ENCODE measurements around the gene RNF103.

DNA sequence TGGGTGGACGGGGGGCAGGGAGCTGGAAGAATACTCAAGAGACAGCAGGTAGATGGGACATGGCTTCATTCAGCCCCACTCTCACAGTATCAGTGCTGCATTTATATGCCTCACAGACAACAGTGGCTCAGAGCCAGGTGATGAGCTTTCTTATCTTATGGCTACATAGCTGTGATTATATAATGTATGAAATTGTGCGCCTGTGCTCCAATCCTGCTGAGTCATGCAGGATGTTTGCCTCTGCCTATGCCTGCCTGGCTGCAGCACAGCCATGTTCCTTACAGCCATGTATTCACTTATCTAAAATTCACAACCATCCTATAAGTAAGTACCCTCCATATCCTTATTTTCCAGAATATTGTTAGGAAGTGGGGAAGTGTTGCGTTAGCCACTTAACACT, 37.7 kb upstream of the RNF103 start:
- TF ChIP-seq, protein P1, sequence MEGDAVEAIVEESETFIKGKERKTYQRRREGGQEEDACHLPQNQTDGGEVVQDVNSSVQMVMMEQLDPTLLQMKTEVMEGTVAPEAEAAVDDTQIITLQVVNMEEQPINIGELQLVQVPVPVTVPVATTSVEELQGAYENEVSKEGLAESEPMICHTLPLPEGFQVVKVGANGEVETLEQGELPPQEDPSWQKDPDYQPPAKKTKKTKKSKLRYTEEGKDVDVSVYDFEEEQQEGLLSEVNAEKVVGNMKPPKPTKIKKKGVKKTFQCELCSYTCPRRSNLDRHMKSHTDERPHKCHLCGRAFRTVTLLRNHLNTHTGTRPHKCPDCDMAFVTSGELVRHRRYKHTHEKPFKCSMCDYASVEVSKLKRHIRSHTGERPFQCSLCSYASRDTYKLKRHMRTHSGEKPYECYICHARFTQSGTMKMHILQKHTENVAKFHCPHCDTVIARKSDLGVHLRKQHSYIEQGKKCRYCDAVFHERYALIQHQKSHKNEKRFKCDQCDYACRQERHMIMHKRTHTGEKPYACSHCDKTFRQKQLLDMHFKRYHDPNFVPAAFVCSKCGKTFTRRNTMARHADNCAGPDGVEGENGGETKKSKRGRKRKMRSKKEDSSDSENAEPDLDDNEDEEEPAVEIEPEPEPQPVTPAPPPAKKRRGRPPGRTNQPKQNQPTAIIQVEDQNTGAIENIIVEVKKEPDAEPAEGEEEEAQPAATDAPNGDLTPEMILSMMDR (IDR thresholded peaks at IDR 0.05), result no peak
- TF ChIP-seq POLR2A (IDR thresholded peaks at IDR 0.05; ENCODE audit: low read depth) (no peak), POLR2AphosphoS5 (IDR thresholded peaks at IDR 0.05) (no peak)

All from esophagus muscularis mucosa (tissue), 3 donors.